Right lobe of liver (tissue), 6 donors: Measurements from ENCODE around the gene ACSL6. TPM values are rescaled to one million over a fixed set of nuclear protein-coding genes. Genes with fewer than 3 reads are reported as not detected.

ENCODE experiments used
- ATAC-seq, 4 donors: fragments of 200-7000 bp; cut with Tn5 transposase; one replicate each; pipeline ENCODE4 v1.9.1; 2020; ENCODE audit warnings: mild to moderate bottlenecking in 4 of 4, moderate library complexity in 4 of 4
- DNase-seq, 3 donors: peaks; one replicate each; pipeline ENCODE4 v3.0.0-alpha.2; 2020
- H3K27ac ChIP-seq, 3 donors: fragments of 200-600 bp; one replicate each; pipeline ENCODE4 v1.8.0; 2022
- H3K27me3 ChIP-seq, 2 donors: fragments of 200-600 bp; one replicate each; pipeline ENCODE4 v1.8.0; 2022
- H3K36me3 ChIP-seq, 4 donors: fragments of 200-600 bp; sonication (generic) in 1 of 4; one replicate each; pipeline versions ENCODE4 v1.5.1 to v1.8.0; 2017 to 2022; ENCODE audit warnings: control low read depth in 1 of 4
- H3K4me1 ChIP-seq, 4 donors: fragments of 200-600 bp; sonication (generic) in 1 of 4; one replicate each; pipeline versions ENCODE4 v1.5.1 to v1.8.0; 2017 to 2022; ENCODE audit warnings: control low read depth in 1 of 4
- H3K4me3 ChIP-seq, 3 donors: fragments of 200-600 bp; one replicate each; pipeline ENCODE4 v1.8.0; 2022
- H3K9me3 ChIP-seq, 4 donors: fragments of 200-600 bp; sonication (generic) in 1 of 4; one replicate each; pipeline versions ENCODE4 v1.5.1 to v1.8.0; 2017 to 2022; ENCODE audit warnings: control low read depth in 1 of 4
- CTCF ChIP-seq, 4 donors: fragments of 200-600 bp in 3 of 4; fragments of 450-650 bp in 1 of 4; IDR thresholded peaks; one replicate each; pipeline versions ENCODE4 v1.5.1 to v1.8.0; 2016 to 2022; ENCODE audit warnings: antibody characterized with exemption in 4 of 4, mild to moderate bottlenecking in 2 of 4
- POLR2A ChIP-seq: fragments of 450-650 bp; IDR thresholded peaks from one replicate; pipeline ENCODE4 v1.6.1; 2017; ENCODE audit warnings: antibody characterized with exemption, mild to moderate bottlenecking
- WGBS: methylation state at CpG from one replicate; pipeline ENCODE4 v1.1.6; 2018; ENCODE audit warnings: low coverage, low lambda C conversion rate; ENCODE audit not compliant: insufficient coverage; ENCODE audit errors: missing lambda C conversion rate; 5-methylcytosine and 5-hydroxymethylcytosine counted together
- intact Hi-C, 2 donors: fragments of 100-400 bp; cut with DNase I; formaldehyde crosslinking; loops; one replicate each; pipeline versions ENCODE4 v1.11.2 to v1.14.1; 2022
- total RNA-seq, 6 experiments: library from RNA; depleted of rRNA in 2 of 6; stranded (reverse); fragments of >200 nt in 2 of 6; fragmentation: NEBNext Ultra II Directional in 3 of 6; extraction: Animal tissue kit (Norgen Biotek cat#: 25700) in 3 of 6; gene quantifications; one replicate each; pipeline versions ENCODE4 v1.1.0 to v1.2.4, GENCODE V29; 2016 to 2023
- donor health status: DM: no; HTN: yes; CAD: no.
- donor health status: DM: no; HTN: no; CAD: no.
- donor health status: DM: no; HTN: no; CAD: no.
- donor health status: DM: no; HTN: yes; CAD: no.
- donor health status: DM: no; HTN: yes; CAD: no.

The ACSL6 gene
- total RNA-seq, 6 experiments from 2014 or later, result 1.3 to 6.0 (median 4.6) TPM

DNA sequence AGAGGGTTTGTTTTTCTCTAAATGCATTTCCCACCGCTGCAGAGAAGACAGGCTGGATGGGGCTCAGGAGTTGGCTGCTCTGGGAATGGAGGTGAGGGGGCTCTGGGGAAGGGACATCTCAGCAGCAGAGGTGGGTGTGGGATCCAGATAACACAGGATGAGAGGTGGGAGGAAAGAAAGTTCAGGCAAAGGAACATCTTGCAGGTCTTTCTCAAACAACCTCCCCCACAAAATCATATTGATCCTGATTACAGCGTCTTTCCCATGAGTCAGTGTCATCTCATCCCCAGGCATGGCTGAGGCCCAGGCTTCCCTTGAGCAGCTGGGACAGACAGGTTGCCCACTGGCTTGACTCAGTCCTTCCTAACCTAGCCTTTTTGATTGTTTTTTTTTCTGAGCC lies 11.3 kb upstream of the ACSL6 start:
- WGBS, result 56% methylated on average over 2 of the region's 2 CpGs
- no peaks in the 10 kb centered on the region for H3K9me3 ChIP-seq
- no peak overlapping the region for H3K27ac ChIP-seq
- no peak overlapping the region for H3K4me3 ChIP-seq
- no peaks in the 10 kb centered on the region for H3K36me3 ChIP-seq
- TF ChIP-seq POLR2A (no peak), CTCF (IDR thresholded peaks at IDR 0.05) (no peak)
- DNase-seq, result no peak
- intact Hi-C loops, result no loop called here
- ATAC-seq, result peak in 1 of 4 donors; percentile 80
- H3K4me1 ChIP-seq, result no peaks in the 10 kb centered on the region
- H3K27me3 ChIP-seq, result no peaks in the 10 kb centered on the region

- ATAC-seq (no peak), DNase-seq (no peak)
- H3K9me3 ChIP-seq, result no peaks in the 10 kb centered on the region
- H3K4me3 ChIP-seq, result no peak overlapping the region
- no peaks in the 10 kb centered on the region for H3K36me3 ChIP-seq
- intact Hi-C loops, result no loop called here
- no peak overlapping the region for H3K27ac ChIP-seq
- H3K4me1 ChIP-seq, result no peaks in the 10 kb centered on the region
- no peak for TF ChIP-seq CTCF (IDR thresholded peaks at IDR 0.05)
- no peak for TF ChIP-seq POLR2A
- no peaks in the 10 kb centered on the region for H3K27me3 ChIP-seq
- 46% methylated on average over 2 of the region's 2 CpGs for WGBS
Observed at GRCh38 chr5:132021654-132022053, 10.2 kb upstream of the ACSL6 start.

- no peak overlapping the region for H3K4me3 ChIP-seq
- TF ChIP-seq POLR2A (no peak), CTCF (IDR thresholded peaks at IDR 0.05) (no peak)
- peak in 1 of 3 donors; percentile 20 for DNase-seq
- 60% methylated on average over 6 of the region's 6 CpGs for WGBS
- no peaks in the 10 kb centered on the region for H3K36me3 ChIP-seq
- no peaks in the 10 kb centered on the region for H3K4me1 ChIP-seq
- H3K9me3 ChIP-seq, result no peaks in the 10 kb centered on the region
- no peak overlapping the region for H3K27ac ChIP-seq
- ATAC-seq, result peak in 1 of 4 donors; percentile 10
- intact Hi-C loops, result no loop called here
- H3K27me3 ChIP-seq, result no peaks in the 10 kb centered on the region
Observed at GRCh38 chr5:132020568-132021339, 9.3 kb upstream of the ACSL6 start.

GRCh38 chr5:132019857-132020555 lies 8.5 kb upstream of the ACSL6 start:
- Histone ChIP-seq H3K27ac (no peak overlapping the region), H3K9me3 (no peaks in the 10 kb centered on the region), H3K4me3 (no peak overlapping the region), H3K4me1 (no peaks in the 10 kb centered on the region), H3K27me3 (no peaks in the 10 kb centered on the region), H3K36me3 (no peaks in the 10 kb centered on the region)
- ATAC-seq (peak in 3 of 4 donors; percentile 26 to 51 (median 42)), DNase-seq (no peak)
- 70% methylated on average over 6 of the region's 6 CpGs for WGBS
- intact Hi-C loops, result no loop called here
- TF ChIP-seq CTCF (IDR thresholded peaks at IDR 0.05), result no peak
- TF ChIP-seq POLR2A, result no peak
